HS-27A (cell line): ENCODE measurements around the gene GPR171.
"Not testable (repeated sequence)": the region's sequence is repeated elsewhere in the genome, so short reads cannot be mapped to it uniquely, and the experiment has no call there.

Experiments used
- DNase-seq: peaks from one replicate; pipeline ENCODE4 v3.0.0-alpha.2; 2012; ENCODE audit warnings: low read depth, missing footprints

Gene GPR171, protein sequence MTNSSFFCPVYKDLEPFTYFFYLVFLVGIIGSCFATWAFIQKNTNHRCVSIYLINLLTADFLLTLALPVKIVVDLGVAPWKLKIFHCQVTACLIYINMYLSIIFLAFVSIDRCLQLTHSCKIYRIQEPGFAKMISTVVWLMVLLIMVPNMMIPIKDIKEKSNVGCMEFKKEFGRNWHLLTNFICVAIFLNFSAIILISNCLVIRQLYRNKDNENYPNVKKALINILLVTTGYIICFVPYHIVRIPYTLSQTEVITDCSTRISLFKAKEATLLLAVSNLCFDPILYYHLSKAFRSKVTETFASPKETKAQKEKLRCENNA

DNA sequence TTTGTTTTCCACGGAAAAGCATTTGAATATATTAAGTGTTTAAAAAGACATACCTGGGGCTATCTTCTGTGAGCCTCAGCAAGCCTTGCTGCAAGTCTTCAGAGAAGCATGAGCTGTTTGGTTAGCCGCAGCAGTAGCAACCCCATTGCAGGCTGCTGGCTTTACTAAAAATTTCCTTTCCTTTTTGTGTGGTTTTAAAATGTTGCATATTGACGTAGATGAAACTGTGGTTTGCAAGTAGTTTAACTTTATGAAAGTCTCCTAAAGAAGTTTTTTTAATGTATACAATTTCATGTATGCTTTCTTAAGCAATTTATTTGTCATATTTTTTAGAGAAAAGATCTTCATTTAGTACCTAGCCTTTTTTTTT, at the start of gene GPR171:
Gene GPR171 (minus strand): TSS at position 166 of the 370 bp plus-strand sequence. CDS start 3,830 bp downstream, outside the sequence.
- DNase-seq, result no peak

DNA sequence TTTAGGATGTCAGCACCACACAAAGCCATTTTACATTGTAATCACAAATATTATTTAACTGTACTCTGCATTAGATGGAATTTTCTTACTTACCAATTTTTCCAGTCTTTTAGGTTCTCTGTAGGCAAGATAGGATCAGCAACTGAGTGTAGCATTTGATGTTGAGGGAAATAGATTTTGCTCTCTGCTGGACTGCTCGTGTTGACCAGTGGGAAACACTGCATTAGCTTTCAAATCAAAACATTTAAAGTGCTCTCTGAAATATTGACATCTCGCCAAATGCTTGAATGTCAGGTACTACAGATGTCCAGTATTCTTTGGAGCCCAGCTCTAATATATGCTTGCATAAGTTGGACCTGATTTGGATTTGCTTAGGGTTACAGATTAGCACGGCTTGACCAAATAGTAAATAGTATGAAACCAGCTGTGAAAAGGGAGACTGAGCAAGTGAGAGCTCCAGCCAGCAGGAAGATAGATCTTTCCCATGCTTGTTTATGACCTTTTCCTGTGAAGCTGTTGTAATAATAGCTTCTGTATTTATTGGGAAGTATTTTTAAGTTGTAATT, 45.8 kb upstream of the GPR171 start:
- DNase-seq, result no peak

DNA sequence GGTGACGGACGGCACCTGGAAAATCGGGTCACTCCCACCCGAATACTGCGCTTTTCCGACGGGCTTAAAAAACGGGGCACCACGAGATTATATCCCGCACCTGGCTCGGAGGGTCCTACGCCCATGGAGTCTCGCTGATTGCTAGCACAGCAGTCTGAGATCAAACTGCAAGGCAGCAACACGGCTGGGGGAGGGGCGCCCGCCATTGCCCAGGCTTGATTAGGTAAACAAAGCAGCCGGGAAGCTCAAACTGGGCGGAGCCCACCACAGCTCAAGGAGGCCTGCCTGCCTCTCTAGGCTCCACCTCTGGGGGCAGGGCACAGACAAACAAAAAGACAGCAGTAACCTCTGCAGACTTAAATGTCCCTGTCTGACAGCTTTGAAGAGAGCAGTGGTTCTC, 39.0 kb upstream of the GPR171 start:
- not testable (repeated sequence) for DNase-seq

DNA sequence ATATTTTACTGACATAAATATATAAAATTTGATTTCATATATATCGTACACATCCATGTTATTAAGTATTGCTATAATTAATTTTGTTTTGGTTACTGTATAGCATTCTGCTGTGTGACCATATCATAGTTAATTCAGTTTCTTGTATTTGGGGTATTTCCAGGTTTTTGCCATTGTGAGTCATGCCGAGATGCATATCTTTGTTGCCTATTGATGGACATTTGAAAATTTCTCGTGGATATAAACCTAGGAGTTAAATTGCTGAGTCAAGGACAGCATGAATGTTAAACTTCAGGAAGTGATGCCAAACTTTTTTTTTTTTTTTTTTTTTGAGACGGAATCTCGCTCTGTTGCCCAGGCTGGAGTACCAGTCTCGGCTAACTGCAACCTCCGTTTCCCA, 33.7 kb upstream of the GPR171 start:
- DNase-seq, result no peak

DNA sequence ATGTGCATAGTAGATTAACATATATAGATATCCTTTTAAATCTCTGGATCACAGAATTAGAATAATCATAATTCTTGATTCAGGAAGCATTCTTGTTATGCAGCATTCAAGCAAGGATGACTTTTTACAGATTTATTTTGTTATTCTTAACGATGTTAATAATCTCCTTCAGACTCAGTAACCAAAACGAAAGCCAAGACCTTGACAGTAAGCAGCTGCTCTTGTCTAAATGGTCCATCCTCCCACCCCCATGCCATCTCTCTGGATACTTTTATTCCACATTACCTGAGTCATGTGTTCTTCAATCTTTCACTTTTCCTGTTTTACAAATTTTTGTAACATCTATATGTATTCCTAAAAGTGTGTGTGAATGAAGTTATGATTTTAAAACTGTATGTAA, 33.3 kb upstream of the GPR171 start:
- DNase-seq, result no peak

DNA sequence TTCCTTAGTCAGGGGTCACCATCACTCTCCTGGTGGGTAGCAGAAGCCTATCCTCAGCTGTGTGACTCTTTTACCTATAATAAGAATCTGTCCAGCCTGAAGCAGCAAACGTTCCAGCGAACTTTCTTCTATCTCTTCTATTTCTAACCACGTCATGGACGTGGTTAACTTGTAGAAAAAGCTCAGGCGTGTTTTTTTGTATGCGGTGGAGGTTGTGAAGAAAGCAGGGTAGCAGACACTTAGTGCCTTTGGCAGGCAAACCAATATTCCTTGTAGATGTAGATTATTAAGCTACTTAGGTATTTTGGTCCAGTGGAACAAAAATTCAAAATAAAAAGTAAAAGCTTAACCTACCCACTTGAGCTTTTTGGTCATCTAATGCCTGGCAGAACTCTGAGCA, 31.8 kb upstream of the GPR171 start:
- DNase-seq, result no peak

DNA sequence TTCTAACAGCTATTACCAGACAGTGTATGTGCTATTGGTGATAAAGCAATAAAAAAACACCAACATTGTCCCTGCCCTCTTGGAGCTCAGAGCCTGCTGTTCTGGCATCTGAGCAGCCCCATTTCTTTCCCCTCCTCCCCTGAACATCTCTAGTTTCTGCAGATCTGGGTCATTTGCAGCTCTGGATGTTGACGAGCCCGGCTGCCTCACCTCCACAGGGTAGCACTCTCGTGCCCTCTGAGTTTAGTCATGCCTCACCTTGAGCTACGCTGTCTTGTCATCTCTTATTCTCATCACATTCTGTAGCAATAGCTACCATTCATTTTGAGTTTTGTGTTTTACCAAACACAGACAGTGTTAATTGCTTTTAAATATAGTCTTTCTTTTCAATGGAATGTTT, 30.0 kb upstream of the GPR171 start:
- DNase-seq, result no peak

DNA sequence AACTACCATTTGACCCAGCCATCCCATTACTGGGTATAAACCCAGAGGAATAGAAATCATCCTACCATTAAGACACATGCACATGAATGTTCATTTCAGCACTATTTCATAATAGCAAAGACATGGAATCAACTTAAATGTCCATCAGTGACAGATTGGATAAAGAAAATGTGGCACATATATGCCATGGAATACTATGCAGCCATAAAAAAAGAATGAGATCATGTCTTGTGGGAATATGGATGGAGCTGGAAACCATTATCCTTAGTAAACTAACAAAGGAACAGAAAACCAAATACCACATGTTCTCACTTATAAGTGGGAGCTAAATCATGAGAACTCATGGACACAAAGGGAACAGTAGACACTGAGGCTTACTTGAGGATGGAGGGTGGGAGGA, 29.4 kb upstream of the GPR171 start:
- not testable (repeated sequence) for DNase-seq

DNA sequence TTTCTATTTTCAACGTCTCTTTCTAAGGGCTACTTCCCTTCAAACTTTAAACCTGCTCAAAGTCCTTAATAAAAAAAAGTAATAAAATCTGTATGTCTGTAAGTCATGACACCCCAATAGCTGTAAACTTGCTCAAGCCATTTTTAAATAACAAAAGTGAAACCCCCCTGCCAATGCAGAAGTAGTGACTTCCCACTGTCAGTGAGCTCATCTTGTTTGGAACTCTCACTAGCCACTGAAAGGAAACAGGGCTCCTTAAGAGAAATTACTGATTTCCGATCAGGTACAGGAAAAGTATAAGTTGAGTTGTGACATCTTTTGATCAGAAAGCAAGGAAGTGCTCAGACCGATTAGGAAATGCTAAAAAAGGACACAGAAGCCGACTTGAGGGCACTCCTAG, 27.6 kb upstream of the GPR171 start:
- no peak for DNase-seq

DNA sequence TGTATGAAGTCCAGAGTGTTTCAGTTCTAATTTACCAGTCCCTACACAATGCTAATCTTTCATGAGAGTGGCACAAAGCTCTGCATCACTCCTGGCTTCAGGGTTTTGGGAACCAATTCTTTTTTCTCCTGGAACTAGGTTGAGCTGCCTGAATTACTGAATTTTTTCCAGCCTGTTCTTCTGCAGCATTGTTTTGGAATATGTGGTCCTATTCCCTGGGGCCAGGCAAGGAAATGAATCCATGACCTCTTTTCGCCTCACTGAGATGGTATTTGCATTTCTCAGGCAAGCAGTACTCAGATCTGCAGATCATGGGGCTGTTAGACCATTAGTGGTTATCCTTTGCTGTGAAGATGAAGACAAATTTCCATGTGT, 25.6 kb upstream of the GPR171 start:
- no peak for DNase-seq

DNA sequence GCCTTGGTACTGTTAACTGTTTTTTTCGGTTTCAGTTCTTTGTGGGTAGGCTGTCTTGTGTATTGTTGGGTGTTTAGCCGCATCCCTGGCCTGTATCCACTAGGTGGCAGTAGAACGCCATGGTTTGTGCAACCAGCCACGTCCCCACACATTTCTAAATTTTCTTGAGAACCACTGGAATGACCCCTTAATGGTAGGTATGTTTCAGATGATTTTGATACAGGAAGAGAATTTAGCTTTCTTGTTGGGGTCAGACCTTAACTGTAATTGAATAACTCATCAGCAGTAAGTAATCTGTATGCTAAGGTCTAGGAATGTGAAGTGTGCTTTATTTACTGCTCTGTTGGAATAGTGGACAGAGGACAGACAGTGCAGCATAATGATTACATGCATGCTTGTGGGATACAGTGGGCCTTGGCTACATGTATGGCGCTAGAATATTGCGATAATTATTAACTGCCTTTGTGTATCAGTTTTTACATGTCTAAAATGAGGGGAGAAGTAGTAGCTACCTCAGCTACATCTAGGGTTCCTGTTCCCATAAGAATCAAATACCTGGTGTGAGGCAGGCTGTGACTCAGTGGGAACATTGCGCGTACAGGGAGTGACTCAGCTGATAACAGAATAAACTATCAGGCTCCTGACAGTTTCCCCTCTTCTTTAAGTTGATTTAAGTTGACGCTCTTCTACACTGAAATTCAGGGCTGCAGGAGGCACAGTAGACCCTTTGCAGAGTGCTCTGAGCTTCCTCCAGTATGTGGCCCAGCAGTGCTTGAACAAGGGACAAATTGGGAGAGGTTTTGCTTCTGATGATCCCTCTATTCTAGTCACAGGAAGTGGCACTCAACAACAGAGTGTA, 25.0 kb upstream of the GPR171 start:
- peak; percentile 41 for DNase-seq

DNA sequence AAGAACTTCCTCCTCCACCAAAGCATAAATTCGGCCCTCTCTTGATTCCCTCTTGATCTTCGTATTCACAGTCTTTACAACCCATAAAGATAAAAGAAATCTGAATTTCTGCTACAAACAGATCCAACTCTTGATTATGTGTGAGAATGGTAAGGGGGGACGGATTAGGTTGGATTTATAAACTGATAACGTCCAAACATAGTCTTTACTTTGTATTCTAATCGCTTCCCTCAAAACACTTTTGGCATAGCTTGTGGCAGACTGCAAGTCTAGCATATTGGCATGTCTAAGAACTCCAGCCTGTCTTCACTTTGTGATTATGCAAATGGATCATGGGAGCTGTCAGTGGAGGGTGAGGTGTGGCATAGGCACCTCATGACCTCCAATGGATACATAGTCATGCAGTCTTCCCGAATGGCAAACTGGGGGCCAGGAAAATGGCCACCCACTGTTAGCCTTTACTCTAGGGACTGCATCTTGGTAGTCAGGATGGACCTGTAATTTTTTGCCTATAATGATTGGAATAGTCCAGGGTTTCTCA, 24.3 kb upstream of the GPR171 start:
- no peak for DNase-seq

DNA sequence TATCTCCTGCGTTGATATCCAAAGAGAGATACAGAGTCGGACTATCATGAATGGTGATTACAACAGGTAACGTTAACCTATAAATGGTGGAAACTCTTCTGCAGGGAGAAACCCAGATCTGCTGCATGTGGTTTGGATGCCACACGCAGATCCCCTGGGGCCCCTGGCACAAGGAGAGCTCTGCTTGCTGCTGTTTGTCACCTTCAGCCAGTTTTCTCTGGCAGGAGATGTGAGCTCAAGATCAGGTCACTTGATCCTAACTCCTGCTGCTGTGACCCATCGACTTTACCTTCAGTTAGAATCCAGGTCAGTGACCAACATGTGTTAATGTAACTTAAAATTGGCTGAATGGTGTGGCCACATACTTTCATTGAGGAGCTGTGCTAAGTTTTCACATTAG, 23.8 kb upstream of the GPR171 start:
- no peak for DNase-seq

DNA sequence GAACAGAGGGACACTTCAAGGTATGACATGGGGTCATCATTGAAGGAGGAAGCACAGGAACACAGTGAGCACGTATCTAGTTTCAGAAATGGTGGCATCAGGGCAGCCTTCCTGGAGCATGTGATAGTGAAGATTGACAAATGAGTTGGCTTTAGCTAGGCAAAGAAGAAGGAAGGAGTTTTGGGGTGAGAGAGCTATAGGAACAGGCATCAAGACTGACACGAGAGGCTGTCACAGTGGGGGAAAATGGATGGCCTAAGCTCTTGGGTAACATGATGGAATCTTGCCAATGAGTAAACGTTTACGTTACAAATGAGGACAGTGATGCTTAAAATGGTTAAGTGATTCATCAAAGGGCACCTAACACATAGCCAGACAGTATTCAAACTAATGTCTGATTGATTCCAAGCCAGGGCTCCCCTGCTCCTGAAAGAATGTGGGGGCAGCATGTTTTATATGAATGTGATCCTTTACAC, 23.1 kb upstream of the GPR171 start:
- DNase-seq, result no peak

DNA sequence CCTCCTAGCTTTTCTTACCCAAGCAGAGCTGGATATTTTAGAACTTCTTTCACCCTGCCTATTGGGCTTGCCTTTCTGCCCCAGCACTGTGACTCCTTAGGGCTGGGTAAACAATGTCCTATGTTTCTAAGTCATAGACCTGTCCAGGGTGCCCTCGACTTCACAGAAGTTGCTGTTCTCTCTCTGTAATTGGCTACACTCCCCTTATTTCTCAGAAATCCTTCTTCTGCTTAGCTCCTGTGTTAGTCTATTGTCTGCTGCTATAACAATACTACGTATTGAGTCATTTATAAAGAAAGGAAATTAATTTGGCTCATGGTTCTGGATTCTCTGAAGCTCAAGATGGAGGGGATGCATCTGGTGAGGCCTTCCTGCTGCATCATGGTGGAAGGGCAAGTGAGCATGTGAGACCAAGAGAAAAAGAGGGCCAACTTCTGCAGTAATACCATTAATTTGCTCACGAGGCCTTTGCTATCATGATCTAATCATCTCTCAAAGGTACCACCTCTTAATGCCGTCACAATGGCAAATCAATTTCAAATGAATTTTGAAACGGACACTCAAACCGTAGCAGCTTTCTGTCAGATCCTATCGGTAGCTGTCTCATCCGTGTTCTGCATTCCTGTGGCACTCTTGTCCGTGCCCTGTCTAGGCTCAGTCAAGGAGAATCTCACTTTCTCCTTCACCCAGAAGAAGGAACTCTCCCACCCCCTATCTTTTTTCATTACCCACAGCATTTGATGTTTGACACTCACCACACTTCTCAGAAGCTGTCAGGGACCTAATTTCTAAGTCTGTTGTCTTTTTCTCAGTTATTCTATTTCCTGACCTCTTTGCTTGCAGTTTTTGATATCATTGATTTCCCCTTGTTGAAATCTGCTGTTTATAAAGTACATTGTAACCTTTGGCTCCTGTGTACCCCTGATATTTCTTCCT, 22.3 kb upstream of the GPR171 start:
- no peak for DNase-seq

DNA sequence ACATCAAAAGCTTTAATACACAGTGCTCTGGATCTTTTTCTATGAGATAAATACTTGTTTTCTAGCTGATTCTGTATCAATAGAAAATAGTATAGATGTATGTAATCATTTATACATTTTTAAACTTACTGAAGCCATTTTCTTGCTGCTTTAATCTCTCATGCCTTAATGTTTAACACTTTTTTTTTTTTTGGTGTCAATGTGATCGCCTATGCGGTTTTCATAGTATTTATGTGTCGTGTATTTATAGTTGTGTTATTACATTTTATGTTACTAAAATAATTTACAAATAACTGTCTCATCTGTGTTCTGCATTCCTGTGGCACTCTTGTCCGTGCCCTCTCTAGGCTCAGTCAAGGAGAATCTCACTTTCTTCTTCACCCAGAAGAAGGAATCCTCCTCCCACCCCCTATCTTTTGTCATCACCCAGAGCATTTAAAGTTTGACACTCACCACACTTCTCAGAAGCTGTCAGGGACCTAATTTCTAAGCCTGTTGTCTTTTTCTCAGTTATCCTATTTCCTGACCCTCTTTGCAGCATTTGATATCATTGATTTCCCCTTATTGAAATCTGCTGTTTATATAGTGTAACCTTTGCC, 21.4 kb upstream of the GPR171 start:
- no peak for DNase-seq

DNA sequence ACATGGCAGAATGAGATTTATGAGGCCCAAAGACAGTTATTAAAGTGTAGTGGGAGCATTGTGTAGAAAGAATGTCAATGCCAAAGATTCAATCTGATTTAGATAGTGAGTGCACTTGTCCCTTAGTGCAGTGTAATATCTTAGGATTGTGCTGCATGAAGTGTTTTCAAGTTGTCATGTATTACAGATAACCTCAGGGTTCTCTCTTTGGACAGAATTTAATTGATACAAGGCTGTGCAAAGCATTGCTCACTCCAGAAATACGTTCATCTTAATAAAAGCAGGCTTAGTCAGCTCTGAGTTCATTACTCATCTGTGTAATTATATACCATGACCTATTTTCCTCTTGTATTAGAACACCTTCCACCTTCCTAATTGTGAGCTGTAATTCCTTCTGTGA, 16.0 kb upstream of the GPR171 start:
- DNase-seq, result no peak

DNA sequence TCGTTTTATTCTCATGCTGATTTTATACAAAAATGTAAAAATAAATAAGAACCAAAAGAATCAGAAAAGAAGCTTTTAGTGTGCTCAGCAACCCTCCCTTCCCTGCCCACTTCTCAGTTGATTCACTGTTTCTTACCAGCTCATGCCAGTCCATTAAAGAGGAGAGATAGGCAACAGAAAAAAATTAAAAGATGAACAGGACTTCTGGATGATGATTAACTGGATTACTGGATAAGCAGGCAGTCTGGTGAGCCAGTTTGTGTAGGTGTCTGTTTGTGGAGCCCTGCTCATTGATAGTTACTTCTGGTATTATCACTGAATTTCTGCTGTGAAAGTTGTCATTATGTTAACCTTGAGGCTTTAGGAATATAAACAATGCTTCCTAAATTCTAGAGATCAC, 15.1 kb upstream of the GPR171 start:
- no peak for DNase-seq

DNA sequence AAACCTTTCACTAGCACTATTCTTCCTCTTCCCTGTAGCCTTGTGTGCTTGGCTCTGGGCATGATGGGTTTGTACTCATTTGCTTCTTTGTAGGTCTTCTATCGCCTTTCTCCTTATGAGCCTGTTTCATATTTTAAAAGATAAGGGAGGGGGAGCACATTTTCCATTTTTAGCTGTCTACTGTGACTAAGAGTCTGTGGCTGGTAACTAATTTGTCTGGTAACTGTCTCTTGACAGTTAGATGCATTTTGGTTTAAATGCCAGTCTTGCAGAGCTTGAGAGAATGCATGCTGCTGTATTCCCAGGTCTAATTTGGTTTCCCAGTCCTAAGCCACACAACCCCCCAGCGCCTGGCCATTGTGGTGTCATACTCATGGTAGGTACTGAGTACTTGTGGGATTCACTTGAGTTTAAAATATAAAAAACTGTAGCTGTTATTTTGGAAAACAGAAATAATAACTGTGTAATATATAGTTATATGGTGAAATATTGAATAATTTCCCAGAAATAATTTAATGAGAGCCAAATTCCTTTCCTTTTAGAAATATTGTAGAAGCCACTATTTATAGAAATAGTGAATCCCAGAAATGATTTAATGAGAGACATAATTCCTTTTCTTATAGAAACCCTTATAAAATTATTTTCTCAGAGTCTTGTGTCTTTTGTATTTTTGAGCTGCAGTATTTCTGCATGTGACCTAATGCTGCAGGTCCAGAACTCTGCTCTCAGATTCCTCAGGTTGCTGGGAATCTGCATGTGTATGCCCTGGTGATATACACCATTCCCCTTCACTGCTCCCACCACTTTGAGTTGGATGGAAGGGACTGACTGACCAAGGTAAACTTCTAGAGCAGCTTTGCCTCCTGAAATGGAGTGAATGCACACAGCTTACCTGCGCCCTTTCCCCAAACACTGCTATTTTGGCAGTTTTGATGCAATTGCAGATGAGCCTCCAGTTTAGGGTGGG, 13.9 kb upstream of the GPR171 start:
- no peak for DNase-seq

DNA sequence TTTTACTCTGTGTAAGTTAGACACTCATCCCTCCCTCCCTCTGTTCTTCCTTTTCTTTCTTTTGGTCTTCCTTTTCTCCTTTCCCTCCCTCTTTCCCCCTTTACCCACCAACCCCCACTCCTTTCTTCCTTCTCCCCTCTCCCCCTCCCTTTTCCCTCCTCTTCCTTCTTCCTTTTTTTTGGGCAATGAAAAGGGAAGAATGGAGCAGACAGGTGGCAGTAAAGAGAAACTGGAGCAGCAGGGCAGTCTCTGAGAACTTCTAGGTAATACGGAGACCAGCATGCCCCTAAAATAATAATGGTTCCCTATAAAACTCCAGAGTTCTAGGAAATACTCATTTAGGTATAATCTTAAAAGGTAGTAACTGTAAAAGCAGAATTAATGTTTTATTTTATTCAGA, 11.4 kb upstream of the GPR171 start:
- no peak for DNase-seq
